Breast epithelium (tissue), 4 donors: ENCODE results near the gene TMEM63B. TPM values are rescaled to one million over a fixed set of nuclear protein-coding genes. Genes with fewer than 3 reads are reported as not detected.
"Not testable (repeated sequence)": the region's sequence is repeated elsewhere in the genome, so short reads cannot be mapped to it uniquely, and the experiment has no call there.

ENCODE experiments used
- DNase-seq, 2 donors: peaks; one replicate each; pipeline ENCODE4 v3.0.0-alpha.2; 2019; ENCODE audit warnings: low spot score in 2 of 2
- H3K27ac ChIP-seq, 2 donors: fragments of 200-600 bp; sonication (generic) in 1 of 2; one replicate each; pipeline ENCODE4 v1.5.1; 2016 to 2019; ENCODE audit warnings: mild to moderate bottlenecking in 1 of 2
- H3K27me3 ChIP-seq, 2 donors: fragments of 200-600 bp; sonication (generic) in 1 of 2; one replicate each; pipeline versions ENCODE4 v1.5.1 to v1.6.0; 2017 to 2019; ENCODE audit warnings: control low read depth in 1 of 2, mild to moderate bottlenecking in 1 of 2
- H3K36me3 ChIP-seq: fragments of 200-600 bp; one replicate; pipeline ENCODE4 v1.5.1; 2019
- H3K4me1 ChIP-seq, 2 donors: fragments of 200-600 bp; sonication (generic); one replicate each; pipeline ENCODE4 v1.5.1; 2016 to 2019; ENCODE audit warnings: control low read depth in 1 of 2
- H3K4me3 ChIP-seq, 3 donors: fragments of 200-600 bp; sonication (generic); 1 replicate in 2 of 3; 2 replicates in 1 of 3; pipeline ENCODE4 v1.5.1; 2016 to 2019; ENCODE audit warnings: mild to moderate bottlenecking in 3 of 3, moderate library complexity in 2 of 3
- H3K9me3 ChIP-seq, 2 donors: fragments of 200-600 bp; sonication (generic) in 1 of 2; one replicate each; pipeline ENCODE4 v1.5.1; 2016 to 2019; ENCODE audit warnings: control low read depth in 1 of 2
- POLR2A ChIP-seq: fragments of 450-650 bp; IDR thresholded peaks from one replicate; pipeline ENCODE4 v1.6.1; 2016; ENCODE audit warnings: antibody characterized with exemption, mild to moderate bottlenecking, moderate library complexity
- POLR2AphosphoS5 ChIP-seq, 3 donors: sonication (generic); formaldehyde crosslinking; IDR thresholded peaks; one replicate each; pipeline ENCODE4 v1.6.1; 2017; ENCODE audit warnings: antibody characterized with exemption in 3 of 3
- intact Hi-C: fragments of 100-400 bp; cut with DNase I; formaldehyde crosslinking; loops from one replicate; pipeline ENCODE4 v1.15.1; 2023; ENCODE audit warnings: low total_unique reads
- total RNA-seq, 3 donors: library from RNA; depleted of rRNA; stranded (reverse); fragments of >200 nt; gene quantifications; one replicate each; pipeline ENCODE4 v1.1.0, GENCODE V29; 2016
- TF ChIP-seq, protein P1 (sequence below), 3 donors: fragments of 450-650 bp; IDR thresholded peaks; one replicate each; pipeline ENCODE4 v1.5.1; 2016 to 2017; ENCODE audit warnings: antibody characterized with exemption in 3 of 3, mild to moderate bottlenecking in 3 of 3, moderate library complexity in 3 of 3

Gene TMEM63B
- total RNA-seq, 3 donors from 2014 or later: 16.7 to 21.8 (median 18.9) TPM

DNA sequence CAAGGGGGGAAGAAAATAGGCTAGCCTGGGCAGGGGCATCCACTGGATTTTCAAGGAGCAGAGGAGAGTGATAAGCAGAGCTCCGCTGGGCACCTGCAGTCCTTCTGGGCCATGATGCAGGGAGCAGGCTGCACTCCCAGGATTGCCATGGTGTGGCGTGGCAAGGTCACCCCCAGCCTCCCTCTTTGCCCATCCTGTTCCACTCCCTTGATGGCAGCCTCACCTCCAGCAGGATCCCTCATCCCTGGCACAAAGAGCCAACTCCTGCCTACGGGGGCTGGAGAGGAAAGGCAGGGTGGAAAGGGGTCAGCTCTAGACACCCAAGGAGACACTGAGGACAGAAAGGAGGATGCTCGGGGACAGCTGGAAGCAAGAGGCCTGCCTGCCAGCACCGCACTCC is 67.0 kb downstream of the TMEM63B start:
- intact Hi-C loops: no loop called here
- H3K27me3 ChIP-seq: no peaks in the 10 kb centered on the region
- no peaks in the 10 kb centered on the region for H3K36me3 ChIP-seq
- no peak overlapping the region for H3K27ac ChIP-seq
- H3K4me1 ChIP-seq: no peaks in the 10 kb centered on the region
- no peak for DNase-seq
- TF ChIP-seq POLR2A: no peak
- no peak for TF ChIP-seq POLR2AphosphoS5 (IDR thresholded peaks at IDR 0.05)
- TF ChIP-seq, protein P1, sequence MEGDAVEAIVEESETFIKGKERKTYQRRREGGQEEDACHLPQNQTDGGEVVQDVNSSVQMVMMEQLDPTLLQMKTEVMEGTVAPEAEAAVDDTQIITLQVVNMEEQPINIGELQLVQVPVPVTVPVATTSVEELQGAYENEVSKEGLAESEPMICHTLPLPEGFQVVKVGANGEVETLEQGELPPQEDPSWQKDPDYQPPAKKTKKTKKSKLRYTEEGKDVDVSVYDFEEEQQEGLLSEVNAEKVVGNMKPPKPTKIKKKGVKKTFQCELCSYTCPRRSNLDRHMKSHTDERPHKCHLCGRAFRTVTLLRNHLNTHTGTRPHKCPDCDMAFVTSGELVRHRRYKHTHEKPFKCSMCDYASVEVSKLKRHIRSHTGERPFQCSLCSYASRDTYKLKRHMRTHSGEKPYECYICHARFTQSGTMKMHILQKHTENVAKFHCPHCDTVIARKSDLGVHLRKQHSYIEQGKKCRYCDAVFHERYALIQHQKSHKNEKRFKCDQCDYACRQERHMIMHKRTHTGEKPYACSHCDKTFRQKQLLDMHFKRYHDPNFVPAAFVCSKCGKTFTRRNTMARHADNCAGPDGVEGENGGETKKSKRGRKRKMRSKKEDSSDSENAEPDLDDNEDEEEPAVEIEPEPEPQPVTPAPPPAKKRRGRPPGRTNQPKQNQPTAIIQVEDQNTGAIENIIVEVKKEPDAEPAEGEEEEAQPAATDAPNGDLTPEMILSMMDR (IDR thresholded peaks at IDR 0.05): no peak
- H3K9me3 ChIP-seq: no peaks in the 10 kb centered on the region
- H3K4me3 ChIP-seq: no peak overlapping the region

DNA sequence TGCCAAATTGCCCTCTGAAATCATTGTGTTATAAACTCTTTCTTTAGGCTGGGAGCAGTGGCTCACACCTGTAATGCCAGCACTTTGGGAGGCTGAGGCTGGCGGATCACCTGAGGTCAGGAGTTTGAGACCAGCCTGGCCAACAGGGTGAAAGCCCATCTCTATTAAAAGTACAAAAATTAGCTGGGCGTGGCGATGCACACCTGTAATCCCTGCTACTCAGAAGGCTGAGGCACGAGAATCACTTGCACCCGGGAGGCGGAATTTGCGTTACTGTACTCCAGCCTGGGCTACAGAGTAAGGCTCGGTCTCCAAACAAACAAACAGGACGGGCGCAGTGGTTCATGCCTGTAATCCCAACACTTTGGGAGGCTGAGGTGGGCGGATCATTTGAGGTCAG is 69.0 kb downstream of the TMEM63B start:
- H3K9me3 ChIP-seq, DNase-seq, H3K4me1 ChIP-seq, H3K27ac ChIP-seq, H3K36me3 ChIP-seq, intact Hi-C loops, H3K4me3 ChIP-seq, H3K27me3 ChIP-seq: not testable (repeated sequence)

DNA sequence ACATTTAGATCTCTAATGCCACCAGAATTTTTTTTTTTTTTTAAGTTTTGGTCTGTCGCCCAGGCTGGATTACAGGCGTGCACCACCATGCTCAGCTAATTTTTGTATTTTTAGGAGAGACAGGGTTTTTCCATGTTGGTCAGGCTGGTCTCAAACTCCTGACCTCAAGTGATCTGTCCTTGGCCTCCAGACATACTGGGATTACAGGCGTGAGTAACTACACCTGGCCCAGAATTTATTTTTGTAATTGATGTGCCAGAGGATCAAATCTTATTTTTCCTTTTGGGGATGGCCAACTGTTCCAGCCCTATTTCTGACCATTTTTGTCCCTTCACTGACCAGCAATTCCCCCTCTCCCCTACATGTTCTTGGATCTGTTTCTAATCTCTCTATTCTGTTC is 71.3 kb downstream of the TMEM63B start:
- Histone ChIP-seq H3K36me3 (no peaks in the 10 kb centered on the region), H3K4me3 (no peak overlapping the region), H3K27ac (no peak overlapping the region), H3K27me3 (no peaks in the 10 kb centered on the region), H3K4me1 (no peaks in the 10 kb centered on the region), H3K9me3 (no peaks in the 10 kb centered on the region)
- TF ChIP-seq, protein P1 (IDR thresholded peaks at IDR 0.05): no peak
- TF ChIP-seq POLR2AphosphoS5 (IDR thresholded peaks at IDR 0.05): no peak
- TF ChIP-seq POLR2A: no peak
- intact Hi-C loops: no loop called here
- DNase-seq: no peak

DNA sequence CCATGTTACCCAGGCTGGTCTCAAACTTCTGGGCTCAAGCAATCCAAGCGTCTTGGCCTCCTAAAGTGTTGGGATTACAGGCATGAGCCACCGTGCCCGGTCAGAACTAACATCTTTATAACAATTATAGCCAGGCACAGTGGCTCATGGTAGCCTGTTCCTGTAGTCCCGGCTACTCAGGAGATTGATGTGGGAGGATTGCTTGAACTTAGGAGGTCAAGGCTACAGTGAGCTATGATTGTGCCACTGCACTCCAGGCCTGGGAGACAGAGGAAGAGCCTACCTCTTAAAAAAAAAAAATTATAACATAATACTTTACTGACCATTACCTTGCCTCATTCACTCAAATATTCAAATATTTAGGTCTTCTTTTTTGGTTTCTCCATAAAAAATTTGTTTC is 72.5 kb downstream of the TMEM63B start:
- no peak for DNase-seq
- H3K4me3 ChIP-seq: no peak overlapping the region
- H3K36me3 ChIP-seq: no peaks in the 10 kb centered on the region
- no peaks in the 10 kb centered on the region for H3K4me1 ChIP-seq
- no peaks in the 10 kb centered on the region for H3K9me3 ChIP-seq
- H3K27ac ChIP-seq: no peak overlapping the region
- intact Hi-C loops: no loop called here
- H3K27me3 ChIP-seq: no peaks in the 10 kb centered on the region
- TF ChIP-seq POLR2A (no peak), POLR2AphosphoS5 (IDR thresholded peaks at IDR 0.05) (no peak)
- TF ChIP-seq, protein P1 (IDR thresholded peaks at IDR 0.05): no peak

DNA sequence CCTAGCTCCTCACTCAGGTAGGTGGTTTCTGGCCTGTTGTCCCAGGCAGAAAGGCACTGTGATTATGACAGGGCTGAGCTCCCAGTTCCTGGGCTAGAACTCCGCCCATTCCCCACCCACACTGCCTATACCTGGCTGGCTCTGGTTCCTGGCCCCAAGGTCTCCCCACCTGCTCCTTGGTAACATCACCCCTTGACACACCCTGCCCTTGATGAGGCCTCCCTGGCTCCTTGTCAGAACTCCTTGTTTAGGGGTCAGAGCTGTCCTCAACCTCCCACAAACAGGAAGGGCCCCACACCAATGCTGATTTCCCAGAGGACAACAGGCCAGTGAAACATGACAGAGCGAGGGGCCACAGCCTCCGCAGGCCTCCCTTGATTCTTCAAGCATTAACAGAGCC is 73.8 kb downstream of the TMEM63B start:
- TF ChIP-seq POLR2AphosphoS5 (IDR thresholded peaks at IDR 0.05): no peak
- no peak for TF ChIP-seq POLR2A
- TF ChIP-seq, protein P1 (IDR thresholded peaks at IDR 0.05): no peak
- no peaks in the 10 kb centered on the region for H3K4me1 ChIP-seq
- peak overlapping the region; percentile 56 to 88 for H3K27ac ChIP-seq
- intact Hi-C loops: no loop called here
- H3K4me3 ChIP-seq: peak overlapping the region in 1 of 3 donors; percentile 29
- H3K9me3 ChIP-seq: no peaks in the 10 kb centered on the region
- no peaks in the 10 kb centered on the region for H3K27me3 ChIP-seq
- no peaks in the 10 kb centered on the region for H3K36me3 ChIP-seq
- DNase-seq: peak in 1 of 2 donors; percentile 62
